ENCODE measurements around the gene SLC45A3.
A peak's percentile ranks its signal among the peaks of the same experiment; 100 is the strongest.

SLC45A3 gene

DNA sequence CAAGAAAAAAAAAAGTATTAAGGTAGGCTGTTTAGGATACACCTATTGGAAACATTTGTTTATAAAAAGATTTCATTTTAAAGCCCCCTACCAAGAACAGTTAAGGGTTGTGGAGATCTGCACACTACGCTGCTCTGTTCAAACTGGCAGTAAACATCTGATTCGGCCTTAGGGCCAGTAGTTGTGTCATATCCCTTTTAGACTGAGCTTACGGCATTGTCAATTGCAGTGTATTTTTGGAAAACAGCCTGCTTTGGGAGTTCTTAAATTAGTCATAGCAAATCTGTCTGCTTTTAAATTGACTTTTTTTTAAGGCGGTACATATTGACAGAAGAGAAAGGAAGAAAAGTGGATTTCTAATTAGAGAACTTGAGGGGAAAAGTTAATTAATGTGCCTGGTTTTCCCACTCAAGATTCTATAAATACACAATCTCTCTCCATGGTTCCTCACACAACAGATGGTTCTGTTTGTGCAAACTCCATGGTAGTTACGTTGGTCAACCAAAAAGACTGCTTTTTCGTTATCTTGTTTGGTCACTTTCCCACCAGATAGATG is 46.8 kb downstream of the SLC45A3 start:
- peak in 1 of 3 experiments; percentile 24 for DNase-seq

DNA sequence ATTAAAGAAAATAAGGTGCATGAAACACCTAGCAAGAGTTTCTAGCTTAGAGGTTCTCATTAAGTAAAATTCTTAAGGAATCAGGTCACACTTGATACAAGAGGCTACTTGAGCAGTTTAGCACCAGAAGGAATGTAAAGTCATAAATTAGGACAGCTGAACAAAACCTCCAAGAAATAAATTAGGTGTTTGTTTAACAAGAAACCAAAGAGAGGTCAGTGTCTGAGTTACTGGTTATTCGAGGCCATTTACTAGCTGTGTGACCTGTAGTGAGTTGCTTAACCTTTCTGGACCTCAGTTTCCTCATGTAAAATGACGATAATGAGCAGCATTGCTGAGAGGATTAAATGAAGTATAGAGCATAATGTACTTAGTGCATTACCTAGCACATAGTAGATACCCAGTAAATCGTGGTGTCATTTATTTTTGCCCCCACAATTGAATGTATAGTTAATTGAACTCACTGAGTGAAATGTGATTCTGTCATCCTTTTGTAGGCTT is 47.6 kb downstream of the SLC45A3 start:
- no peak for DNase-seq

DNA sequence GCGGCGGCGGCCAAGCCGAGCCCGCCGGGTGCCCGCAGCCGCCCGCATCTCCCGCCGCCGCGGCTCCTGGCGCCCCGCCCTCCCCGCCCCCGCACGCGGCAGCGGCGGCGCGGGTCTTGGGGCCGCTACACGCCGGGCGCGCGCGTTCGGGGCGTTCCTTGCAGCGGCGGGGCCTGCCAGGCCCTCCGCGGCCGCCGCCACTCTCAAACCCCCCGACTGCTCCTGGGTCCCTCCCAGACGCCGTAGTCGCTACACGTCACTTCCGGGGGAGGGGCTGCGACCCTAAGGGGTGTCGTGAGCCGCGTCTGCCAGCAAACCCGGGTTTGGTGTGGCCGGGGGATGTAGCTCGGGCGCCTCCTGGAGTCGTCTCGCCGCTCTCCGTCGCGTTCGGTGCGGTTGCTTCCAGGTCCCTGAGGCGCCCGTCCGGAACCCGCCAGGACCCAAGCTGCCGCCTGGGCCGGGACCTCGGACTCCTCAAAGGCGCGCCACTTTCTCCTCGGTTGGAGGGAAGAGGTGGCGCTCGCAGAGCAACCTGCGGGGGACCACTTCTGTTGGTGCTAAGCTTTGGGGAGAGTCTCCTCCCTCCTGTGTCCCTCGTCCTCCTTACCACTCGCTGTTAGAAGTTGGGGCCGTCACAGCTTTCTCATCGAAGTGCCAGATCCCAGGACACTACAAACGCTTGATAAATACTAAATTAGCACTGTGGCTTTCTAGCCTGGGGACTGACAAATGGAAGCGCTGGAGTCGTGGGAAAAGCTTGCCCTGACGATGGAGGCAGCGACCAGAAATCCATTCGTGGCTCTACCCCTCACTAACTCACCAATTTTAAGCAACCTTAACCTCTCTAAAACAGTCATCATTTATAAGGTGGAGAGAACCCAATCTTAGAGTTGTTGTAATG is 48.3 kb downstream of the SLC45A3 start, which contains the start of gene ELK4:
Gene ELK4 (minus strand): TSS at position 244 of the 901 bp plus-strand sequence. CDS start 8,129 bp downstream, outside the sequence.
- DNase-seq = peak; percentile 97 to 100 (median 99)

DNA sequence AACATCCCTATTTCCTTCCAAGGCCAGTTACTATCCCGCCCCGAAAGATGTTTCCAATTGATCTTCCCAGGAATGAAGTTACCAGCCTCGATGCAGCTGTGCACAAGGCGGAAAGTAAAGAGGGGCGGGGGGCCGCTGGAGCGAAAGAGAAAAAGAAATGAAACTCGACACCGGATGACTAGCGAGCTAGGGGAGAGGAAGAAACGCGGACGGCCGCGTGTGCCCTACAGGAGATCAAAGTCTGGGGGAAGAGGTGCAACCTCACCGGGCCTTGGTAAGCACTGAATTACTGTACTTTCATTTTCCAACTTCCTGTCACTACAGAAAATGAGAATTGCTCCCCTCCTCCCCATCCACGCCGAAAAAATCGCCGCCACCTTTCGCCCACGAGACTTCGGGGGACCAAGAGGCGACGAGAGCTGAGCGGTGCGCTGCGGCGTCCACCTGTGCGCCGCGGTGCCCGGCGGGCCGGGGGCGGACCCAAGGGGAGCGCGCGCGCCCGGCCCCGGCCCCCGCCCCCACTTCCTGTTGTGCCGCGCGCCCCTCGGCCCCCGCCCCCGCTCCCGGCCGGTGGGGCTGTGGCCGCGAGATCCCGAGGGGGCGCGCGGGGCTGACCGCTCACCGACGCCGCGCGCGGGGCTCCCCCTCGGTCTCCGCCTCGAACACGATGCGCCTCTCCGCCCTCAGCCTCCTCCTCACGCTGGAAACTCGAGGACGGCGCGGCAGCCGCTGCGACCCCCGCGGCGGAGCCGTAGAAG is 49.1 kb downstream of the SLC45A3 start:
- peak; percentile 89 to 94 (median 94) for DNase-seq

DNA sequence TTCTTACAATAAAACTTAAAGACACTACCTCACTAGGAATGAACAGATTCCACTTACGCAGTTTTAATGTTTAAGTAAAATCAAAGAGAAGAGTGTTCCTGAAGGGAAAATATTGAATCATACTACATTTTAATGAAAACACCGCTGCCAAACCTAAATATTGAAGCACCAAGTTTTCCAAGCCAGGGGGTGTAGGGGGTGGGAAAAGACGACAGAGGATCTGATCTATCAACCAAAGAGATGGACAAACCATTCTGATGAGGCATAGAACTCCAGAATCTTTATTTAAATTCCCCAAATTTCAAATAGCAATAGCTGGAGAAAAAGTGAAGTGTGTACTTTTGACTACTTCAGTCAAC is 49.7 kb downstream of the SLC45A3 start:
- DNase-seq = no peak

DNA sequence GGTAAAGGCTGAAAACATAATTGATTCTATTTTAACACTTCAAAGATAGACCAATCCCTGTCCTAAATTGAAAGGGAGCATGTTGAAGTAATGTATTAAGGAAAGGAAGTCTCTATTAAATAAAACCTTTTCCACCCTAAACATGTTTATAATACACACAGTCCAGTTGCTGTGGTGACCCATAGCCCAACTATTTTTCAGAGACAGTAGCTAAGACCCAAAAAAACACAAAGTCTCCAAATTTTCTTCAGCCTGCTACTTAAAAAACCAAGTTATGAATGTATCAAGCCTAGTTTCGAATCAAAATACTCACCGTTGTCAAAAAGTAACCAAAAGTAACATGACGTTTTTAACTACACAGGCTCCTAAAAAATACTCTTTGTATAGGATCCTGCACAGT is 50.1 kb downstream of the SLC45A3 start:
- DNase-seq = no peak

DNA sequence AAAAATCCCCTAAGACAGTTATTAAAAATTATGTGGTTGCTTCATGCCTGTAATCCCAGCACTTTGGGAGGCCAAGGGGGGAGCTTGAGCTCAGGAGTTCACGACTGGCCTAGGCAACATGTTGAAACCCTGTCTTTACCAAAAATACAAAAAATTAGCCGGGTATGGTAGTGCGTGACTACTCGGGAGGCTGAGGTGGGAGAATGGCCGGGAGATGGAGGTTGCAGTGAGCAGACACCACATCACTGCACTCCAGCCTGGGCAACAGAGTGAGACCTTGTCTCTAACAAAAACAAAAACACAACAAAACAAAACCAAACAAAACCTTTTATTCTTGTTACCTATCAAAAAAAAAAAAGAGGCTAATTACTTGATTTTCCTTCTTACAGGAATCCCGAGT is 50.6 kb downstream of the SLC45A3 start:
- DNase-seq = no peak

DNA sequence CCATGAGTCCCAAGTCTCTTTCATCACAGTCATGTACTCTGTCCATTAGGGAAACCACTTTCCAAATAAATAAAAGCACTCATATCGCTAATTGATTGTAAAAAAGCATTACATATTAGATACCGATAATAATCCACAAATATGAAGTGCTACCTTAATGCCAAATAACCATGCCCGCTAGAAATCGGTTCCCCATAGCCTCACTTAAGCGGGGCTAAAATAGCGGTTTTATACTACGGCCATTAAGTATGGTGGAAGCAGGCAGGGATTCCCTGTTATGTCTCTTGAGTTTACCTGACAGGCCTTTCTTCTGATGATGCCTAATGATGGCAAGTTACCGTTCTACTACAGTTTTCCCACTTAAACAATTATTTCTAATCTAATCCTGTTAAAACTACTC is 52.4 kb downstream of the SLC45A3 start:
- no peak for DNase-seq

DNA sequence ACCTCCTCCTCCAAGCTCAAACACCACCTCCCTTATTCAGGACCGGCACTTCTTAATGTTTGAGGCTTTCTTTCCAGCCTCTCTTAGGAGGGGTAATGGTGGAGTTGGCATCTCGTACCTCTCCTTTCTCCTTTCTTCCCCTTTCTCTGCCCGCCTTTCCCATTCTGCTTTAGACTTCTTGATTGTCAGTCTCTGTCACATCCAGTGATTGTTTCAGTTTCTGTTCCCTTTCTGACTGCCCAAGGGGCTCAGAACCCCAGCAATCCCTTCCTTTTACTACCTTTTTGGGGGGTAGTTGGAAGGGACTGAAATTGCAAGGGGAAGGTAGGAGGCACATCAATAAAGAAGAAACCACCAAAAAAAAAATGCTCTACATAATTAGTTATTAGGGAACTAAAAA is 54.1 kb downstream of the SLC45A3 start:
- no peak for DNase-seq

DNA sequence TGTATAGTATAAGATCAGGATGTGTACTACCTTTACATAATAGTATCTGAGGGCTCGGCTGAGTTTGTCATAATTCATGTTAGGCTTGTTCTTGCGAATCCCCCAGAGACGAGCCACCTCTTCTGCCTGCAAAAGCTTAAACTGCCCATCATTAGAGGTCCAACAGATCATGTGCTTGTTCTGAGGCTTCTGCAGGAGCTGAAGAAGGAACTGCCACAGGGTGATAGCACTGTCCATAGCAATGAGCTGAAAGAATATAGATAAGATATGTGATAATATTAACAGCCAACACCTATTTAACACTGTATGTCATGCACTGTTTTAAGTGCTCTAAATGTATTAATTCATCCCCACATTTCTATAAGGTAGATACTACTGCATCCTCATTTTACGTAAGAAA is 56.7 kb downstream of the SLC45A3 start:
- no peak for DNase-seq

DNA sequence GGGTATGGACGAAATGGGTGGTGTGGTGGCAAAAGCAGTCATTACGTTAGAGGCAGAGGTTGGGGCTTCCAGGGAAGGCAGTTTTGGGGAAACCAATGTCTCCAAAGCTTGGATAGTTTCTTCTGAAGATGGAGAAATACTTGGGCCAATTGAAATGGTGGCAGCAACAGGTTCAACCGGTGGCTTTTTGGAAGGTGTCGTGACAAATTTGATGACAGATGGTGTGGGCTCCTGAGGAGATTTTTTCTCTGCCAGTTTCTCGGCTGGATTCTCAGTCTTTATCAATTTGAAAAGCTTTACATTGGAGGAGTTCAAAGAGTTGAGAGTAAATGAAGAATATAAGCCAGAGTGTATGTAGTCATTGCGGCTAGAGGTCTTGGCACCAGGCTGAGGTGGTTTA is 60.0 kb downstream of the SLC45A3 start:
- DNase-seq = no peak

DNA sequence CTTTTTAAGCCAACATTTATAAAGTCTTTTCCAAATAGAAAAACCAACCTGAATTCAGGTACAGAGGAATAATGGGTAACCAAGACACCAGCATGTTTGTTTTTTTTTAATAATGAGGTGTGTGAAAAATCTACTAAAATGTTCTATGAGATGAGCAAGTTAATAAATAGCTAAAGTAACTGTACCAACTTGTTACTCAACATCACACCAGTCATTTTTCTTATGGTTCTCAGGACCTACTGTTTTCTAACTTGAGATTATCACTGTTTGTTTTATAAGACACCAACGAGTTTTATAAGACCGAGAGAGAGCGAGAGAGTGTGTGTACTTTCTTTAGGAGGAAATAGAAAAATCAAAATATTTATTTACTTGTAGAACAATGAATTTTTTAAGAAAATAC is 60.9 kb downstream of the SLC45A3 start:
- DNase-seq = no peak

DNA sequence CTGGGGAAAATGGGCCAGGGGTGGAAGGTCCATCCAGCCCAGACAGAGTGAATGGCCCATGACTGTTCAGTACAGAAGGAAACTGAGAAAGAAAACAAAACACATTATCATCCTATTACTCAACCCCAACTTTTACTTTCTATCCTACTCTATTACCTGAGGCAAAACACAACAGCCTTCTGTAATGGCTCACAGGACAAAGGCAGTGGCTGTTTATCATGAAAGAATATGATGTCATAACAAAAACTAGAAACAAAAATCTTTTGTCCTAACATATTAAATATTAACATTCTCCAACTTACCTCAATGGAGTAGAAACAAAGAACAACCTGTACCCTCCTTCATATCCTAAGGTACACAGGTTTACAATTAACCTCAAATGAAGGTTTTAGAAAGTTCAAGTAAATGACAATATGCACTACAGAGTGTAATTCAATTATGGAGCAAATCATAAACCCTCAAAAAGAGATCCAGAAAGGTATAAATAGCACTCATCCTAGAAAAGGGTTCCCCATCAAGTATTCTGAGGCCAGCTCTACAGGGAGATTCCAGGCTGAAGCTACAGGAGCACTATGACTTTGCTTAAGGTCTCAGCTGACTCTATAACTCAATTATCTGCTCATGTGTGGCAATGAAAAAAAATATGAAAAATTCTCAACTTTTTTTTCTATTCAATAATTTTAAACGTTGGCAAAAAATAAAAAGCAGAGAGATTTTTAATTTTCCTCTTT is 63.6 kb downstream of the SLC45A3 start:
- no peak for DNase-seq

DNA sequence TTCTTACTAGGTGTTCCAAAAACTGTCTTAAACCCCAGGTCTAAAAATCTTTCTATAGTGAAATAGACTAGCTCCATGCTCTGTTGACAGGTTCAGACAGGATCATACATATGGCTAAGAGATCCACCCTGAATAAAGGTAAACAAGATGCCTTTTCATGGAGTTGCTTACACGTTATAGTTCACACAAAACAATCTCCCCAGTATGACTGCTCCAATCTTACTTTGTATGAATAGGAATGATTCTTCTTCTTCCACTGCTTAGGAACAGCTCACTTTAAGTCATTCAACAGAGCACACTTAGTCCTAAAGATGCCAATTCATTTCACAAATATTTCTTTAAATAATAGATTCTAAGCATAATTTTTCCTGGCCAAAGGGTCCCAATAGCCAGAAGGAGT is 64.5 kb downstream of the SLC45A3 start:
- DNase-seq = no peak

DNA sequence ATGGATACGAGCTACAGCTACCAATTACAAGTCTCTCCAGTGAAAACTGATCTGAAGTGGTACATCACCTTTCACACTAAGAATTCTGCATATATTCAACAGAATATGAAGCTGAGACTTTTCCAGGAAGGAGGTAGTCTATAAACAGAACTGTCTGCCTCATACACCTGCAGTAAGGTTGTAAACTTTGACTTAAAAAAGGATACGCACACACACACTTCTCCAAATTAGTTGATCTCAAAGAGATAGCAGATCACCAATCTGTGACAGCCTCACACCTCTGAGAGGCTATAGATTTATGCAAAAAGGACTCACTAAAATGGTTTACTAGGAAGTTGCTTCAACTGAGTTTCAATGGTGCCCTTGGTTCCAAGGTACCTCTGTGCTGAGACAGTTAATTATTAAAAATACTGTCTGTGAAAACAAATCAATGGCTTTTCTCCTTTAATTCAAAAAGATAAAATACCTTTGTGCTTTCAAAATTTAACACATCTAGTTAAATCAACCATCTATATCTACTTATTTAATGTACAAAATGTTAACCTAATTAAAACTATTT is 66.4 kb downstream of the SLC45A3 start:
- DNase-seq = no peak

DNA sequence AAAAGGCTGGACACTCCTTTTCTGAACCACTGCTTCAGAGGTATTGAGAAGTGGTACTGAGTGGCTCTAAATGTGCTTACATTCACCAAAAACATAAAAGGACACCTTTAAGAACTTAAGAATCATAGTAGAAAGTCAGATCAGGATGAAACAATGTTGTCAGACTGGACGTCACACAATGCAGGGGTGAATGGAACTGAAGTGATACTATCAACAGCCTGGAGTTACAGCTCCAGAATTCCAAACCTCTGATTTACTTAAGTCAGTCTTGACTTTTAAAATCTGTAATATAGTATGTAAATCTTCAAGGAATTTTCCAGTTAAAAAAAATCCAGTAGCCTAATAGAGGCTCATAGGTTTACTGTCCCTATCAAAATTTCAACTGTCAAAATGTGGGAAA is 67.8 kb downstream of the SLC45A3 start:
- no peak for DNase-seq

DNA sequence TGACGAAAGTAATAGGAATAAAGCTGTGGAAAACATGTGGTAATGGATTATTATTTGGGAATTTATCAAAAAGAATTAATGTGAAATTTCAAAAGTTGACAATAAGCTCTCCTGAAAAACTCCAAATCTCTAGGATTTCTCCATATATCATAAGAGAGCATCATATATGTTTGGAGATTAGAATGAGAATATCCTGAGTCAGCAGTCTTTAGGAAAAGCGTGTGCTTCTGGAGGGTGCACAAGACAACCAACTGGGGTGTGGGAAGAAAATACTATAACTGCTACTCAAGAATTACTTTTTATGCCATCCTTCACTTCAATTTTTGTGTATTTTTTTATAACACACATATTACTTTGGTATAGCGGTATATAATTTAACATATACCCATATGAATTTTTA is 68.2 kb downstream of the SLC45A3 start:
- no peak for DNase-seq

DNA sequence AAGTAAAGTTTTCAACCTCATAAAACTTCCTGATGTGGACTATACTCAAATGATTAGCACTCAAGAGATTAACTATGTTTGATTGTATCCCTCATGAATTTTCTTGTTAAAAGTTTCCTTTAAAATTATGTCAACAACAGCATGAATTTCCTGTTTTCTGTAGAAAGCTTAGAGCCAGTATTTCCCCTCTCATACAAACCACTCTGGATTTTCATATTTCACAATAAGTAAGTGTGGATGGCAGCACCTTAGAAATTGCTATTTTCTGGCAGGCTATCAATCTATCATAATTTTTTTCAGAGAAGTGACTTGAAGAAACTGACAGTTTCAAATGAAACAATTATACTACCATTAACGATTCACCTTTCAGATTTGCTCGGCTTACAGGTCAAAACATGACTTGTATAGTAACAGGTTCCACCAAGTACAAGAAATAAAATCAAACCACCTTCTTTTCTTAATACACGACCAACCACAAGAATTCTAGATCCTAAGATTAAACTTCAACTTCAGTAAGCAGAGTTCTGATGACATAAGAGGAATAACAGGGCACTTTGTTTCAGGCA is 69.3 kb downstream of the SLC45A3 start:
- no peak for DNase-seq

DNA sequence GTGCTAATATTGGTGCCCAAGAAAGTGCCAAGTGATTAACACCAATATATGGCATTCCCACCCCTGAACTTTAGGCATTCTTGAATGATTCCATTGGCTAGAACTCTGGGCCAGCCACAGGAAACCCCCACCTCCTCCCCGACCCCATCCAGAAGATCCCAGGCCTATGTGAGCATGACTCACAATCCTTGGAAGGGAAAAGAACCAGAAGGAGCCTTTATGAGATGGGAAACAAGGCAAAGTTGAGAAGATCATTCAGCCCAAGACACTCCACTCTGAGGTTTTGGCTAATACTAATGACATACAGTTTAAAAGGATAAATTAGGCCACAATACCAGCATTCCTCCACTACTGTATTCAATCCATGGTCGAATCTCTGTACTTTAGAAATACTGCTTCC is 70.3 kb downstream of the SLC45A3 start:
- no peak for DNase-seq

Measured in NCI-H1417 (cell line).